Neural cell (in vitro differentiated cells): ENCODE measurements around the gene DISP3. TPM values are rescaled to one million over a fixed set of nuclear protein-coding genes. Genes with fewer than 3 reads are reported as not detected.

Experiments used
- H2AFZ ChIP-seq: fragments of 200-600, 300-800 bp; sonication (generic), shearing (Covaris generic); 2 replicates; pipeline ENCODE4 v1.6.0; 2014; ENCODE audit warnings: low read depth, mild to moderate bottlenecking, antibody characterized with exemption, low read length, moderate library complexity
- H3F3A ChIP-seq: fragments of 200-600 bp; shearing (Covaris generic); 2 replicates; pipeline ENCODE4 v1.6.1; 2016; ENCODE audit warnings: mild to moderate bottlenecking, moderate library complexity, mixed read lengths, antibody characterized with exemption, low read length; ENCODE audit not compliant: insufficient read depth, poor library complexity, severe bottlenecking
- H3K27ac ChIP-seq: fragments of 200-600, 300-800 bp; sonication (generic), shearing (Covaris generic); 2 replicates; pipeline ENCODE4 v1.5.1; 2014; ENCODE audit warnings: mild to moderate bottlenecking, low read length, moderate library complexity
- H3K27me3 ChIP-seq: fragments of 300-800, 200-600 bp; sonication (generic), shearing (Covaris generic); 2 replicates; pipeline ENCODE4 v1.6.0; 2014; ENCODE audit warnings: mild to moderate bottlenecking, low read depth, low read length, moderate library complexity; ENCODE audit not compliant: insufficient read depth
- H3K36me3 ChIP-seq: fragments of 300-800, 200-600 bp; sonication (generic), shearing (Covaris generic); 2 replicates; pipeline ENCODE4 v1.5.1; 2014; ENCODE audit warnings: mild to moderate bottlenecking, antibody characterized with exemption, low read length, moderate library complexity; ENCODE audit not compliant: insufficient read depth
- H3K4me2 ChIP-seq: fragments of 300-800, 200-600 bp; sonication (generic), shearing (Covaris generic); 2 replicates; pipeline ENCODE4 v1.6.0; 2014; ENCODE audit warnings: mild to moderate bottlenecking, low read length
- H3K4me3 ChIP-seq: fragments of 300-800, 200-600 bp; sonication (generic), shearing (Covaris generic); 2 replicates; pipeline ENCODE4 v1.5.1; 2014; ENCODE audit warnings: mild to moderate bottlenecking, low read length, moderate library complexity
- H3K79me2 ChIP-seq: fragments of 200-600 bp; shearing (Covaris generic); replicated peaks from 2 replicates; pipeline ENCODE4 v1.6.0; 2014; ENCODE audit warnings: mild to moderate bottlenecking, low read length, moderate library complexity; ENCODE audit not compliant: insufficient read depth
- H3K9ac ChIP-seq: fragments of 300-800, 200-600 bp; sonication (generic), shearing (Covaris generic); 2 replicates; pipeline ENCODE4 v1.6.1; 2016; ENCODE audit warnings: mild to moderate bottlenecking, low read length, mixed read lengths
- H3K9me2 ChIP-seq: fragments of 200-600 bp; shearing (Covaris generic); 2 replicates; pipeline ENCODE4 v1.6.1; 2016; ENCODE audit warnings: mild to moderate bottlenecking, low read length, mixed read lengths; ENCODE audit not compliant: insufficient read depth
- H3K9me3 ChIP-seq: fragments of 200-600, 300-800 bp; sonication (generic), shearing (Covaris generic); 2 replicates; pipeline ENCODE4 v1.6.1; 2016; ENCODE audit warnings: mild to moderate bottlenecking, mixed run types, low read length, moderate library complexity, mixed read lengths
- H4K20me1 ChIP-seq: fragments of 200-600 bp; shearing (Covaris generic); 2 replicates; pipeline ENCODE4 v1.6.1; 2016; ENCODE audit warnings: mild to moderate bottlenecking, mixed run types; ENCODE audit not compliant: insufficient read depth
- CTCF ChIP-seq: fragments of 450-650 bp; IDR thresholded peaks from 2 replicates; pipeline ENCODE4 v1.5.1; 2014; ENCODE audit warnings: antibody characterized with exemption, mild to moderate bottlenecking, moderate library complexity; ENCODE audit not compliant: poor library complexity, severe bottlenecking
- EP300 ChIP-seq: fragments of 450-650 bp; conservative IDR thresholded peaks from 2 replicates; pipeline ENCODE4 v1.6.1; 2014; ENCODE audit warnings: antibody characterized with exemption, mild to moderate bottlenecking, moderate library complexity; ENCODE audit not compliant: poor library complexity, severe bottlenecking
- EZH2 ChIP-seq: fragments of 200-600, 300-800 bp; shearing (Covaris generic), sonication (generic); IDR thresholded peaks from 2 replicates; pipeline ENCODE4 v1.6.1; 2014; ENCODE audit warnings: antibody characterized with exemption, low read length, borderline replicate concordance, mild to moderate bottlenecking; ENCODE audit not compliant: insufficient read depth, poor library complexity, severe bottlenecking
- MXI1 ChIP-seq: fragments of 450-650 bp; conservative IDR thresholded peaks from 2 replicates; pipeline ENCODE4 v1.6.1; 2014; ENCODE audit warnings: antibody characterized with exemption, mild to moderate bottlenecking; ENCODE audit not compliant: poor library complexity, severe bottlenecking
- POLR2AphosphoS5 ChIP-seq: IDR thresholded peaks from 2 replicates; pipeline ENCODE4 v1.6.1; 2012
- RAD21 ChIP-seq: fragments of 450-650 bp; conservative IDR thresholded peaks from 2 replicates; pipeline ENCODE4 v1.6.1; 2014; ENCODE audit warnings: antibody characterized with exemption, mild to moderate bottlenecking, moderate library complexity
- REST ChIP-seq: IDR thresholded peaks from 2 replicates; pipeline ENCODE4 v1.6.1; 2012; ENCODE audit warnings: borderline replicate concordance
- SMC3 ChIP-seq: fragments of 450-650 bp; conservative IDR thresholded peaks from 2 replicates; pipeline ENCODE4 v1.6.1; 2014; ENCODE audit warnings: antibody characterized with exemption, mild to moderate bottlenecking, moderate library complexity; ENCODE audit not compliant: poor library complexity
- TAF1 ChIP-seq: IDR thresholded peaks from 2 replicates; pipeline ENCODE4 v1.6.1; 2012; ENCODE audit warnings: low read depth
- polyA plus RNA-seq: library from polyadenylated mRNA; depleted of rRNA; stranded (reverse); fragments of >200 nt; gene quantifications from 2 replicates; pipeline ENCODE4 v1.2.3, GENCODE V29; 2014

Gene DISP3
- polyA plus RNA-seq, 1 donor from 2014 or later, result 14.9 TPM

- Histone ChIP-seq H3K9me2 (no peaks in the 10 kb centered on the region), H4K20me1 (no peaks in the 10 kb centered on the region), H3K36me3 (no peaks in the 10 kb centered on the region), H3K4me3 (no peak overlapping the region), H3K27ac (no peak overlapping the region), H3K9me3 (no peaks in the 10 kb centered on the region), H3K79me2 (no peaks in the 10 kb centered on the region), H2AFZ (no peak overlapping the region), H3K27me3 (no peaks in the 10 kb centered on the region), H3F3A (no peaks in the 10 kb centered on the region), H3K4me2 (no peak overlapping the region), H3K9ac (no peak overlapping the region)
- TF ChIP-seq TAF1, result no peak
- no peak for TF ChIP-seq EZH2
Observed at GRCh38 chr1:11543796-11544195, 64.8 kb downstream of the DISP3 start.

- no peaks in the 10 kb centered on the region for H3K9me2 ChIP-seq
- no peaks in the 10 kb centered on the region for H3K36me3 ChIP-seq
- no peaks in the 10 kb centered on the region for H3K27me3 ChIP-seq
- H4K20me1 ChIP-seq, result no peaks in the 10 kb centered on the region
- no peaks in the 10 kb centered on the region for H3F3A ChIP-seq
- no peak overlapping the region for H2AFZ ChIP-seq
- H3K4me3 ChIP-seq, result no peak overlapping the region
- no peak overlapping the region for H3K27ac ChIP-seq
- no peak for TF ChIP-seq CTCF
- TF ChIP-seq SMC3, result no peak
- TF ChIP-seq RAD21, result no peak
- no peak for TF ChIP-seq MXI1
- no peak for TF ChIP-seq EZH2
- TF ChIP-seq REST, result no peak
- TF ChIP-seq TAF1, result no peak
- no peak for TF ChIP-seq EP300
- no peak for TF ChIP-seq POLR2AphosphoS5
- no peak overlapping the region for H3K4me2 ChIP-seq
- no peak overlapping the region for H3K9ac ChIP-seq
- no peaks in the 10 kb centered on the region for H3K9me3 ChIP-seq
- no peaks in the 10 kb centered on the region for H3K79me2 ChIP-seq
Observed at GRCh38 chr1:11546456-11546855, 67.5 kb downstream of the DISP3 start.
